ENCODE results near the gene PPID.

- TF ChIP-seq, protein P1, sequence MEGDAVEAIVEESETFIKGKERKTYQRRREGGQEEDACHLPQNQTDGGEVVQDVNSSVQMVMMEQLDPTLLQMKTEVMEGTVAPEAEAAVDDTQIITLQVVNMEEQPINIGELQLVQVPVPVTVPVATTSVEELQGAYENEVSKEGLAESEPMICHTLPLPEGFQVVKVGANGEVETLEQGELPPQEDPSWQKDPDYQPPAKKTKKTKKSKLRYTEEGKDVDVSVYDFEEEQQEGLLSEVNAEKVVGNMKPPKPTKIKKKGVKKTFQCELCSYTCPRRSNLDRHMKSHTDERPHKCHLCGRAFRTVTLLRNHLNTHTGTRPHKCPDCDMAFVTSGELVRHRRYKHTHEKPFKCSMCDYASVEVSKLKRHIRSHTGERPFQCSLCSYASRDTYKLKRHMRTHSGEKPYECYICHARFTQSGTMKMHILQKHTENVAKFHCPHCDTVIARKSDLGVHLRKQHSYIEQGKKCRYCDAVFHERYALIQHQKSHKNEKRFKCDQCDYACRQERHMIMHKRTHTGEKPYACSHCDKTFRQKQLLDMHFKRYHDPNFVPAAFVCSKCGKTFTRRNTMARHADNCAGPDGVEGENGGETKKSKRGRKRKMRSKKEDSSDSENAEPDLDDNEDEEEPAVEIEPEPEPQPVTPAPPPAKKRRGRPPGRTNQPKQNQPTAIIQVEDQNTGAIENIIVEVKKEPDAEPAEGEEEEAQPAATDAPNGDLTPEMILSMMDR (IDR thresholded peaks at IDR 0.05): no peak
- TF ChIP-seq ZFX (IDR thresholded peaks at IDR 0.05; ENCODE audit: borderline replicate concordance): no peak
Observed at GRCh38 chr4:158676076-158676475, 47.1 kb downstream of the PPID start.

Data from 22Rv1 (cell line).